HG02884 (cell line): ENCODE measurements around the gene RNF157.
"Not testable (repeated sequence)": the region's sequence is repeated elsewhere in the genome, so short reads cannot be mapped to it uniquely, and the experiment has no call there.

ENCODE experiments used
- ATAC-seq: cut with Tn5 transposase; IDR thresholded peaks from one replicate; pipeline ENCODE4 v1.9.1; 2021; ENCODE audit warnings: mild to moderate bottlenecking, moderate library complexity; ENCODE audit not compliant: unreplicated experiment

Gene RNF157

DNA sequence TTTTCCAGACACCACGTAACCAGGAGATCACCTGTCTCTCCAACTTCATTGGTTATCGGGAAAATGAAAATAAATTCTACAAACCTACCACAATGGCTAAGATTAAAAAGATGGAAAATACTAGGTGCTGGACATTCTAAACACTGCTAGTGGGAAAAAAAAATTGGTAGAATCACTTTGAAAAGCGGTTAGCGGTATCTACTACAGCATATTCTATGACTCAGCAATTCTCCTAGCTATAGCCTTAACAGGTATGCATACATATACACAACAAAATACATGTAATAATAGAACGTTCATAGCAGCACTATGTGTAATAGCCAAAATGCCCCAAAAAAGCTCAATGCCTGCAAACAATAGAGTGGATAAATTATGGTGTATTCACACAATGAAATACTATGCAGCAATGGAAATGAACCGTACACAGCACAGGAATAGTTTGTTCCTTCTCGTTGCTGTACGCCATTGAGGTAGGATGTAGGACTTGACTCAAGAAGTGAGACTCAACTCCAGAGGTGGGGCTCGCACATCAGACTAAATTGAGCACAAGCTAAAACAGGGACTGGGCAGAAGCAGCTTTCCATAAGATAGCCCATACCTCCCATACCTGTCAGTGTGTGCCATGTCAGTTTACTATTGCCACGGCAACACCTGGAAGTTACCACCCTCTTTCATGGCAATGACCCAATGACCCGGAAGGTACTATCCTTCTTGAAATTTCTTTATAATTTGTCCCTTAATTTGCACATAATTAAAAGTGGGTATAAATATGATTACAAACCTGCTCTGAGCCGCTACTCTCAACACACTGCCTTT, 44.8 kb downstream of the RNF157 start:
- no peak for ATAC-seq

DNA sequence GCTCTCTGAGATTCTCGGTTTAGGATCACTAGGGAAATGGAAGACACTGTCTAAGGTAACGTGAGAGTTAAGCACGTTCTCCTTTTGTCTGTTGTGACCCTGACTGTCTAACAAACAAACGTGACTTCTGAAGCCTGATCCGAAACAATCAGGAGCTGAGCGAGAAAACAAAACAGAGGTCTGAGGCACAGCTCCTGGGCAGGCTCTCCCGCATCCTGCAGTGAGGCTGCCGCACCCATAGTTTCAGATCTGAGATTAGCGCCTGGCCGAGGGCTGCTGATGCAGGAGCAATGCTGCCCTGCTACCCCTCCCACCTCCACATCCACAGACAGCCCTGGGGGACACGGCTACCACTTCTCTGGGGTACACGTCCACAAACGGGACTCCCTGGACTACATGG, 46.7 kb downstream of the RNF157 start:
- no peak for ATAC-seq

DNA sequence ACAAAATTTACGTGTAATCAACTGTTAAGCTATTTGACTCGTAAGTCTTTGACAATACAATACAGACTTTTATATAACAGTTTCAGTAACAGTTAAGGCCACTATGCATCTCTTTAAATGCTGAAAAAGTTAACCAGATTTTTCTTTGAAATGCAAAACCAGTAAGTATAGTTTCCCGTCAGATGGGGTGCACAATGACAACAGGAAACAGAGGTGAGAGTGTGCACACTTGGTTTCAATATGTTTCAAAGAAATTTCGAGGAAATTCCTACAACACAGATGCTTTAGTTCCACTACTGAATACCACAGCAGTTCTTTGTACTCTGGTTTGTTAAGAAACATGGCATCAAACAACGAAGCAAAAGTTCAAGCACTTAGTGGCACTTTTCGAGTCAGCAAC, 48.4 kb downstream of the RNF157 start:
- ATAC-seq: no peak

DNA sequence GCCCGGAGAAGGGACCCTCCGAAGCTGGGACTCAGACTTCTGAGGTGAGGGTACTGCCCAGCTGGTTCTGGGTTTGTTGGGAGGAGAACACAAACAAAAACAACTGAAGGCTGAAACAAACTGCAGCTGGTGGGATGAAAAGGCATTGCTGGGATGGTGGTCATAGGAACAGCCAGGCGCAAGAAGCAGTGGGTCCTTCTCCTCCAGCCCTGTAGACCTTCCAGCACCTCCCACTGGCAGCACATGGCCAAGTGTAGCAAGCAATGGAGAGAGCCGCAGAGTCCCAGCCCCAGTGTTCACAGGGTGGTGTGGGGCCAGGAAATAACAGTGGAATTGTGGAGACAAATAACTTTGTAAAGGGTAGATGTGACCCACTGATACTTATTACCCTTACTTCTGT, 50.6 kb downstream of the RNF157 start:
- no peak for ATAC-seq

DNA sequence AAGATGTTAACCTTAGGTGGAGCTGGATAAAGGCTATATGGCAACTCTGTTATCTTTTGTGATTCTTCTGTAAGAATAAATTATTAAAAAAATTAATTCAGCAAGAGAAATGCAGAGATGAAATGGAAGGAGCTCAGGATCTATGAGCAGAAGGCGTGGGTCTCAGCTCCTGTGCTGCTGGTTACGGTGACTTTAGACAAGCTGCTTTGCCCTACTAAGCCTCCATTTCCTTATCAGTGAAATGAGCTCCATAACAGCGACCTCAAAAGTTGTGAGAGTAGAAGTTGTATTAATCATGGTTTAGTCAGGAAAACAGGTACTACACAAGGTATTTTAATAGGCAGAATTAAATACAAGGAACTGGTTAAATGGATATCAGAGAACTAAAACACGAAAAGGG, 51.0 kb downstream of the RNF157 start:
- no peak for ATAC-seq

DNA sequence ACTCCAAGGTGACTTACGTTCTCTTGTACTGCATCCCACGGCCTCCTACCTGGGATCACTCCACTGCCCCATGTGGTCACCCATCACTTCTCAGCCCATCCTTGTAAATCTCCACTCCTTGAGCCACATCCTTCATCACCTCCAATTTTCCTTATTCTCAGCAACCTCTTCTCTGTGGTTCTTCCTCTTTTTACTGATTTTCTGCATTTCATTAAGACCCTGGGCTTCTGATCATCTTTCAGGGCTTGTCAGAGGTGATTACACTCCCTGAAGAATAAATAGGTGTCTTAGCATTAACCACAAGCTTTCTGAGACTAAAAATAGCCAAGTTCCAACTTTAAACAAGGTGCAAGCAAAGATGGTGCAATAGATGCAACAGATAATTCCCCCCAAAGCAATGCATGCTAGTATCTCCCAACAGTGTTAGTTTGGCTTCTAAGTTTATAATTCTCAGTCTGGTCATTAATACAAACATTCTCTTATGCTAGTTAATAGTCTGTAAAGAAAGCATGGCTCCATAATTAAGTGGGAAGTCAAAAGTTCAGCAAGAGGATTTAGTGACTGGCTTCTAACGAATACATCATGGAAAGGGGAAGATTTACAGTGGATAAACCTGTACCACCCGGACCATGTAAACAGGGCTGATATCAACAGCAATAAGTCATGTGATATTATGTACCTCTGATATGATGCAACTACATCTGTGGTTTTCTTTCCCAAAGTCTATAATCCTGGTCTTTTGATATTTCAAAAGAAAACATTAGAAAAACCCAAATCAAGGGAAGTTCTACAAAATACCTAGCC, 51.9 kb downstream of the RNF157 start:
- ATAC-seq: no peak

DNA sequence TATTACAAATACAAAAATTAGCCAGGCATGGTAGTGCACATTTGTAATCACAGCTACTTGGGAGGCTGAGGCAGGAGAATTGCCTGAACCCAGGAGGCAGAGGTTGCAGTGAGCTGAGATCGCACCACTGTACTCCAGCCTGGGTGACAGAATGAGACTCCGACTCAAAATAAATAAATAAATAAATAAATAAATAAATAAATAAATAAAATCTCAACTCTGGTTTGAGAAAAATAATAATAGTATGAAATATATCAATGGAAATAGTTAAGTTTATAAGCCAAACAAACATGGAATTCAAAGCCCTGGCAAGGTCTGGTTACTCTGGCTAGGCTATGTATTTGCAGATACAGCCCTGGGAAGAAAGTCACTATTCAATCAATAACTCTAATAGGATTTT, 53.5 kb downstream of the RNF157 start:
- ATAC-seq: not testable (repeated sequence)

DNA sequence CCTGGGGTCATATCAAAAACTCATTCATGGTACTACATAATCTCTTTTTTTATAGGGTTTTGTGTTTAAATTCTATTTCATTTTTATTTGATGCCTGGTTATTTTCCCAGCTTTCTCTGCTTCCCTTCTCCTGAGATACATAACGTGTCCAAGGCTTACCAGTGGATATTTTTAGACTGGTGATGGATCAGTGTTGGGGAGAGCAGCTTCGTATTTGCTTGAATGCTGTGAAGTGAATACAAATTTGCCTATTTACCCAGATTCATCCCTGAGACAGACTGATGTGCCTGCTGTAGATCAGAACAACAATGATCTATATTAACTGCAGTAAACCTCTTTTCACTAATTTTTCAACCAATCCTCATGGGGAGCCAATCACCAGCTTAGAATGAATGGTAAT, 56.0 kb downstream of the RNF157 start:
- ATAC-seq: no peak

DNA sequence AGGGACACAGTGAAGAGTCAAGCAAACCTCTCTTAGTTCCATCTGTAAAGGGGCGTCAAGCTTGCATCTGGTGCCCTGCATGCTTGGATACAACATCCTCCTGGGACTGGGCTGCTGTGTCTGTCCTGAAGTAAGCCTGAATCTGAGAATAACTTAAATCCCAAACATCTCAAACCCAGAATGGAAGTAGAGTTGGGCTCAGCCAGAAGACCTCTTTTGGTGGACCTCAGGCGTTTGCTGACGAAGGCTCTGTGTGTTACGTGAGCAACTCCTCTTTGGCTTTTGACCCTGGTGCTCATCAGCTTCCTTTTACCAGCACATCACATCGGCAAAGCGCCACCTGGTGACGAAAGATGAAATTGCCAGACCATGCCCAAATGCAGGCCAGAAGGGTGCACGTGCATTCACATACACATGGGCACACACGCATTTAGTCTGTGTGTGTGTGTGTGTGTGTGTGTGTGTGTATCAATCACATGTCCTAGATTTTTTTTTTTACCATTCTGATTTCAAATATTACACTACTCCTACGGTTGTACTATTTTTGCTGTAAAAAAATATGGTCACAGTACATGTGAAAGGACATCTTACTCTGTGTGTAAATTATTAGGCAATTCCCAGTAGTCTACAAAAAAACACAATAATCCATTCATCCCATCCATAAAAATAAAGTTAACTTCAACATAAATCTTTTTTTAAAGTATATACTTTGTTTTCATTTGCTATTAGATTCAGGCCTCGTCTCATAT, 58.1 kb downstream of the RNF157 start:
- no peak for ATAC-seq

DNA sequence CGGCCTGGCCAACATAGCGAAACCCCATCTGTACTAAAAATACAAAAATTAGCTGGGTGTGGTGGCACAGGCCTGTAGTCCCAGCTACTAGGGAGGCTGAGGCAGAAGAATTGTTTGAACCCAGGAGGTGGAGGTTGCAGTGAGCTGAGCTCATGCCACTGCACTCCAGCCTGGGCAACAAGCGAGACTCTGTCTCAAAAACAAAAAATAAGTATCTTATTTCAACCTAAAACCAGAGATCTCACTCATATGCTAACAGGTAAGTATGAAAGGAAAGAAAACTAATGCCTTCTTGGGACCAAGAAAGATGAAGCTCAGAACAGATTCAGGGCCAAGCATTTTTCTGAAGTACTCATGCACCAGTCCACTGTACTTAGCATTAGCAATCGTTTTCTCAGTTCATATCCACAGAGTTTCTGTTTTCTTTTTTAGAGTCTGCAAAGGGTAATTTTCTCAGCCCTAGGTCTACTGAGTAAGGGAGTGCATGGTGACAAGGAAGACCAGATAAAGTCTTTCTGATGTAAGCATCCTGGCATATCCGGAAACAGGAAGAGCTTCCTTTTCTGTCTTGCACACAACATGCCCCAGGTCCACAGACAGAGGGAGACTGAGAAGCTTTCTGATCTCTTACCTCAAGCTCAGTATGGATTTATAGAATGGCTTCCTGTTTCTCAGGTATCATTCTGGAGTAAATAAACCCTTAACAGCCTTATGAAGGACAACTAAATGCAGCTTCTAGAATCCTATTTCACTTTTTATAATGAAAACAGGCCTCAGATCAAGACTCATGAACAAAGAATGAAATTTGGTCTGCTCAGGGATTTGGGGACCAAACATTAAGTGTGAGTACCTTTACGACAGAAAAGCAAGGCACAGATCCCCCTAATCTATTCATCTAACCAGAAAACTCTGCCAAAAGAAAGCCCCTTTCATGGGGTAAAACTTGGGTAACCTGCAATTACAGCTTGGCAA, 60.5 kb downstream of the RNF157 start:
- no peak for ATAC-seq

DNA sequence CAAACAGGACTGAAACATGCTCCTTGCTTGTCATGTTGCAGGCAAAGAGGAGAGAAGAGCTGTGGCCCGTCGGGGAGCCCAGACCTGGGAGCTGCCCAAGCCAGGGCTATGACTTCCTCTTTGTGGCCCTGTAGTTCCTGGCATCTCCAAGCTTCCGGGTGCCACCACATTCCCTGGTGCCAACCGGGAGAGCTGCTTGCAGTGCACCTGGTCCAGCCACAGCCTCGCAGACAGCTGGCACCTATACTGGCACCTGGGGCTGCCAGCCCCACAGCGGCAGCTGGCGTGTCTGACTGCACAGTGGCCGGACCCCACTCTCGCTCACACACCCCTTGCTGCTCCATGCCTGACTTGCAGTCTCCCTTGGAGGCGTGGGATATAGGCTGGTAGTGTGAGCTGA, 62.2 kb downstream of the RNF157 start:
- ATAC-seq: no peak

DNA sequence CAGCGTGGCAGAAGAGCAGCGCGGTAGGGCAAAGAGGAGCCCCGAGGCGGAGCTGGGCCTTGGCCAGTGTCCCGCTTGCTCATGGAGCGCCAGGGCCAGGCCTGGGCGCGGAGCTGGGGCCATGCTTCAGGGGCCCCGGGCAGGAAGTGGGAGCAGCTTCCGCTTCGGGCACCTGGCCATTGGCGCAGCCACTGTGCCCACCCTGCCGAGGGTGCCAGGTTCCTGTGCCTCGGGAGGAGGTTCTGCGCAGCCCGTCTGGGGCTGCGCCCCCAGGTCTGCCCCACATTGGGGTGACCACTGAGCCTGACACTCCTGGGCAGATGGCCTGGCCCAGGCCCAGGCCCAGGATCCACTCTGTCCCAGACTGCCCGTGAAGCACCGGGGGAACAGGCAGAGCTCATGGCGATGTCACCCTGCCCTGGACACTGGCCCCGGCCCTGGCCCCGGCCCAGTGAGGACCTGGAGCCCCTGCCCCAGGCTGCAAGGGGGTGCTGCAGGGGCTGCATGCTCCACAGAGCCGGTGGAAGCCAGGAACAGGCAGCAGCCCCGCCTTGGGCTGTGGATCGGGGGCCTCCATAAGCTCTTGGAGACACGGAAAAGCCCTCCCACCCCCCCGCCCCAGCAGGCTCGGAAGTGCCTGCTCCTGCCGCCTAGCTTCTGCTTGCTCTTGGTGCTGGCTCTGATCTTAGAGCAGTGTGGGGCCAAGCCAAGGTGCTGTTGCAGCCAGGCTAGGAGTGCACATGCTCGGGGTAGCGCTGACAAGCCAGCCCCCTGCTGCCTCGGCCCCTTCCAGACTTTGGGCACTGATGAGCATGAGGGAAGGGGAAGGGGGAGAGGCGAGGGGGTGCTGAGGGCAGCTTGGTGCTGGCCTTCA, 63.4 kb downstream of the RNF157 start:
- no peak for ATAC-seq

DNA sequence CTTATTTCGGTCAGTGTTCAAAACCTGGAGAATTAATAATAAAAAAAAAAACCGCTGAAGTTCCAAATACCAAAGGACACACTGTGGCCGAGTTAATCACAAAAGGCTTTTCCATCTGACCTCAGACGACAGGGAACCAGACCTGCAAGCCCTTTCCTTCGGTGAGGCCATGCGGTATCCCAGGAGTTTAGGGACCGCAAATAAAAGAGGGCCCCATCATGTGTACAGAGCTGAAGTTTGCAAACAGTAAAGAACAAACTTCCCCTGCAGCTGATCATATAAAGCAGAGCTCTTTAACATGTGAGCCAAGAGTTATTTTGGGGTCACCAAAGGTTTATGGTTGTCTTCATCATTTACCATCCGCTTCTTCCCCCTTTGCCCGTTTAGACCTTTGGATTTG, 66.3 kb downstream of the RNF157 start:
- no peak for ATAC-seq

DNA sequence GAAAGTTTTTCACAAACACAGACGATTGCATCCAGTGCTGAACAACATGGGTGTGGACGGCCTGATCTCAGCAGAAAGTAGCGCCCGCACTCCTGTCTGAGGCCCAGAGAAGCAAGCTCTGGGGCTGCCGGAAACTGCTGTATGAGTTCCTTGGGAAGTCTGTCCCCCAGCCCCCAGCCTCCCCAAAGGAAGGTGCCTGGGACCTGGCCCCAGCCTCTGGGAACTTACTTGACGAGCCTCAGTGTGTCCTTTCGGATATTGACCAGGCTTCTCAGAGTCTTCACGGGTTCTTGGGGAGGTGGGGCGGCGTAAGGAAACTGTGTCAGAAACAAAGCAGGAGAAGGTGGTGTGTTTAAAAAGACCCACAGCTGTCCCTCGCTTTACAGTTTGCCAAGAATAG, 66.8 kb downstream of the RNF157 start:
- ATAC-seq: no peak

DNA sequence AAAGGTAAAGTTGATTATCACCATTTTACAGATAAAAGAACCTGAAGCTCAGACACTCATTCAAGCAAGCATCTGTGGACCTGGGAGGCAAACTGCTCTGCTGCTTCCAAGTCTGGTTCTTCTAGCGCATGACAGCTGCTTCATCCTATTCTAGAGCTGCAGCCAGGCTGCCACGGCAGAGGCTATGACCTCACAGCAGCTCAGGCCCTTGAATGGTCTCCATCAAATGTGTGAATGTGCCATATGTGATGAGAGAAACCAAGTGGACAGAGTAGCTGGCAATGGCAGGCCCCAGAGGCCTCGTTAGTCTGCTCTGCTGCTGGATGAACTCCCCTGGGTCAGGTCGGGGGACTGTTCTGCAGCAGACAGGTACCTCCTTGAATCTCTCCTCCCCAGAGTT, 68.6 kb downstream of the RNF157 start:
- ATAC-seq: no peak

DNA sequence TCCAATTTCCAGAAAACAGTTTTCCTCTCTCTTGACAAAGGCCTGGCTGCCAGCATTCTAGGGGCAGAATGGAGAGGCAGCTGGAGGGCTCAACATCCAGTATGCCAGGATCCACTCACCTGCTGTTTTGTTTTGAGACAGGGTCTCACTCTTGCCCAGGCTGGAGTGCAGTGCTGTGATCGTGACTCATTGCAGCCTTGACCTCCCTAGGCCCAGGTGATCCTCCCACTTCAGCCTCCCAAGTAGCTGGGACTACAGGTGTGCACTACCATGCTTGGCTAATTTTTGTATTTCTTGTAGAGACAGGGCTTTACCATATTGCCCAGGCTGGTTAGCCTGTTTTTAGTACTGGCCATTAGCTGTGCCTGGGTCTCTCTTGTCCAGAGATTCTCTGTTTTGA, 70.2 kb downstream of the RNF157 start:
- no peak for ATAC-seq

DNA sequence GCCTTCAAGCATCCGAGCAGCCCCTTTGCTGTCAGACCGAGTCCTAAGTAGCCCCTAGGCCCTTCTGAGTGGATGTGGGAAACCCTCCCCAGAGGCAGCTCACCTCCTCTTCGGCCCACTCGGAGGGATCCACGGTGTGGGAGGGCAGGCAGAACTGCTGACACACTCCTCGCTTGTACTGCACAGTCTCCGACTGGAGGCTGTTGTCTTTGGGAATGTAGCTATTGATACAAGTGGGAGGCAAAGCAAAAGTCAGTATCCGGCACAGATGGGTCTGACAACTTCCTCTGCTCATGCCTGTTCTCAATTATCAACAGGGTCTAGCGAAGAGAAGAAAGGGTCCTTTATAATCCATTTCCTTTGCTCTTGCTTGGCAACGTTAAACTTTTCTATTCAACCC, 73.4 kb downstream of the RNF157 start:
- ATAC-seq: no peak

DNA sequence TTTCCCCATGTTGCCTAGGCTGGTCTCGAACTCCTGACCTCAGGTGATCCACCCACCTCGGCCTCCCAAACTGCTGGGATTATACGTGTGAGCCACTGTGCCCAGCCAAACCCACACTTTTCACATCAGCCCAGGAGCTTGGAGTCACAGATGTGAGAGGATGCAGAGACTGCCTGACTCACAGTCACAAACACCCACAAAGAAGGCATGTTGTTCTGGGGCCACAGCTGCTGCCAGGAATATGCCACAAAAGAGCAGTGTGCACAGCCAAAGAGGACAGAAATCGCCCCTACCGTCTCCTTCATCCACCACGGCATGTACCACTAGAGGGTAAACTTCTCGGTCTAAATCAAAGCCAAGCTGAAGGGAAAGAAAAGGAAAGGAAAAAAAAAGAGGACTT, 74.1 kb downstream of the RNF157 start:
- no peak for ATAC-seq

DNA sequence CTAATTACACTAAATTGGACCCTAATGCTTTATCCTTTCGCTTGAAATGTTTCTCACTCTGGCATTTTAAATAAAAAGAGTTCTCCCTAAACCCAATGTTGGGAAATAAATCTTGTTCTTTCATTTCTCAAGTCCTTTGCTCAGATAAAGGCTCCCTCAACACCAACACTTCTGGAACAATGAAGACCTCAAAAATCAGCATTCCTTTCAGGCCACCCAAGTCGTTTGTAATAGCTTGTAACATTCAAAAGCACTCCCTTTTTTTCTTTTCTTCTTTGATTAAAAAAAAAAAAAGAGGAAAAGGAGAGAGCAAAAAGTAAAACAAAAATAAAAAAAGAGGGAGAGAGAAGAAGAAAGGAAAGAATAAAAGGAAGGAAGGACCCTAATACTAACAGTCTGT, 76.0 kb downstream of the RNF157 start:
- no peak for ATAC-seq

DNA sequence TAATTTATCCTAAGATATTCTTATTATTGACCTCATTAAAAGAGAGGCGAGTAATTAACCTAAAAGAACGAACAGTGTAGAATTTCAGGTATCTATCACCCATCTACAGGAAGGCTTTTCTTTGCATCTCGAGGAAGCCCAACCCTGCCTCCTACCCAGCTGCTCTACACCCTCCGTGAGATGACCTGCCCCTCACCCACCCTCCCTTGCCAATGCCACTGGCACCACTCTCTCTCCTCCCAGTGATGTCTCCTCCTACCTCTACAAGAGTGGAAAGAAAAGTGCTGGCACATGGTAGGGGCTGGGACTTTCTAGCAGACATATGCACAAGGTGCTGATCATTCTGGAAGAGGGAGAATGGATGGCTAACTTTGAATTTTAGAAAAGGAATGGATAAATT, 76.4 kb downstream of the RNF157 start:
- no peak for ATAC-seq
